ENCODE measurements around the gene TMOD2. TPM values are rescaled to one million over a fixed set of nuclear protein-coding genes. Genes with fewer than 3 reads are reported as not detected.

Gene TMOD2
- polyA plus RNA-seq, result 10 to 100 TPM in 1 of 3 donors, 1 to 10 TPM in 2; 1.2 to 28.9 (median 2.2) TPM

DNA sequence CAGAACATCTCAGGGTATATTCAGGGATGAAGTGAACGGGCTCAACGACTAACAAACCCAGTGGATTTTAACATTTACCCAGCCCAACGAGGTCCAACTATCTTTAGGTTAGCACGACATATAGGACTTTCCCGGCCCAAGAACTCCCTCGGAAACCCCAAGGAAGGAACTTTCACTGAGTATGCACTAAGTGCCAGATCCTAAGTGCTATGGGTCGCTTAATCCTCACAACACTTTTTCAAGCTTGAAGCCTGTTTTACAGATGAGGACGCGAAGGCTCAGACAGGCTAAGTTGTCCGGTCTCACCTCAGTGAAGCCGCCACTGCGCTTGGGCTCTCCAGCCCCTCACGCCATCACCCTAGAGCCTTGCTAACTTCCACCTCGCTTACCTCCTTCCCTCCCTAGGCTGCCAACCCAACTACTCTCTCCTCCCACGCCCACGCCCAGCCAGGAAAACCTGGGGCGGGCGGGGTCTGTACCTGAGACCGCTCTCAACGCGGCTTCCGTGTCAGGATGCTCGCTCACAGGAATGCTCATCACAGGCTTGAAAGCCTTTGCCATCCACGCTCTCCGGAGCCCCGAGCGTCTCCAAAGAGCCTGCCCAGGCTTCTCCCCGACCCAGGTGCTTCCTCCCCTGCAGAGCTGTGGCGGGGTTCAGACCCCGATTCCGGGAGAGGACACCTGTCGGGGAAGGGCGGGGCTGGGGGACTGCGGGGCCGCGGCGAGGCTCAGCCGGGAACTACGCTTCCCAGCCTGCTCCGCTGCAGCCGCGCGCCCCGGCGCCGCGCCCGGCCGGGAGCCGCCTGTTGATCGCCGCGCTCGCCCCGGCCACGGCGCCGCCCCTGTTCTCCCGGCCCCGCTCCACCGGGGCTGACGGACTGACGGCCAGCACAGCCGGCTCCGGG lies at the start of gene TMOD2:
TMOD2 (plus strand) TSS at position 806 of the 905 bp plus-strand sequence. CDS start 14,845 bp downstream, outside the sequence.
- 7 to 10% (median 8%) methylated on average over 65 of the region's 65 CpGs for WGBS, 3 donors
- no peak within 1 kb of the TSS for H3K27ac ChIP-seq (ENCODE audit: low read depth, low read length)

DNA sequence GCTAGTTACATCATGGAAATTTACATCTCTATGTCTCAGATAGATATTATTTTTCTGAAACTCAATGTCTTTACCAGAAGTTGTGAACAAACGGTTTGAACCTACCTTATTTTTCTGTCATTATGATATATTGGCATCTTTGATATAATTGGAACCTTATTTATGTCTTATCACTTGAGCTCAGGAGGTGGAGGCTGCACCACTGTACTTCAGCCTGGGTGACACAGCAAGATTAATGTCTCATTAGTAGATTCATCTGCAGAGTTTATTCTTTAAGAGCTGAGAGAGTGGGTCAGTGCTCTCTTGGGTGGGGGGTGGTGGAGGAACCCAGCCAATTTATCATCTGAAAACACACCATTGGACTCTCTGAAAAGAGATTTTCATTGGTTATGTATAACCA lies 48.7 kb upstream of the TMOD2 start:
- 53 to 68% (median 56%) methylated on average over 1 of the region's 1 CpG for WGBS, 3 donors
- H3K27ac ChIP-seq (ENCODE audit: low read depth, low read length), result no peak overlapping the region

DNA sequence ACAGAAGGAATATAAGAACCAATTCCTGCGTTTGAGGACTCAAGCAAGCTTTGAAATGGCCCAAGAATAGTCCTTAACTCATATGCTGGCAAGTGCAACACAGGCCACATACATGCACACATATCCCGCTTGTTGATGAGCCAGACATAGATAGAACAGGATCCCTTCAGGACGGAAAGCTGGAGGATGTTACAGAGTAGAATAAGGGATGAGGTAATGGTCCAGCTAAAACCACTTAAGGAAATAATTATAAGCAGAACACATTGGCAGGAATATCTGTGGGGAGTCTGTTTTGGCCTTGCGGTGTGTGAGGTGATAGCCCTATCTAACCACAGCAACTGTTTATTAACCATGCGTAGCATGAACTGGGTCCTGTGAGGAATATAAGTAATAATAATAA lies 45.1 kb upstream of the TMOD2 start:
- WGBS, 3 donors, result 55 to 73% (median 64%) methylated on average over 5 of the region's 5 CpGs
- H3K27ac ChIP-seq (ENCODE audit: low read depth, low read length), result no peak overlapping the region

DNA sequence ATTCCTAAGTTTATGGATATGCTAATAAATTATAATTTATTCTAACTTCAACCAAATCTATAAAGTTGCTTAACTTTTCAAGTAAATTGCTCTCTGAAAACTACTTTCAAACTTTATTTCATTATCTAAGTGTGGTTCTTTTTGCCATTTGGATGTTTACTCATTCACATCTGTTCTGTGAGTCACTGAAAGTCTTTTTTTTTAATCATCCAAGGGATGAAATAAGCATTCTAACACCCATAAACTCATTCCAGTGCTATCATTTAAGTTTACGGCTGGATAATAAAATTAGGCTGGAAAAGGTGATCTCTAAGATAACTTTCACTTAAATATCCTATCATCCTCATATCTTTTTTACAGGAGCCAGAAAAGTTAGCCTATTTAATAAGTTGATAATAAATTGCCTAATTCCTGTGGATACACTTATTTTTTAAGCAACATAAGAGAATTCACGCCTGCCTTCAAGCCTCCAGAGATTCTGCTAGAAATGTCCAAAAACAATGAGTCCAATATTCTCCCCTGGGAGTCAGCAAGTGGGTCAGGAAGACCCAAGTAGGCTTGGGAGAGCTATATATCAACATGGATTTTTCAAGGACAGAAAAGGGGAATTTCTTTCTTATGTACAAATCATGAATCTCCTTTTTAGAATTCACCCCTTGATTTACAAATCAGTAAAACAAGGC lies 44.3 kb upstream of the TMOD2 start:
- H3K27ac ChIP-seq (ENCODE audit: low read depth, low read length), result no peak overlapping the region
- WGBS, 3 donors, result 64 to 69% (median 65%) methylated on average over 2 of the region's 2 CpGs

DNA sequence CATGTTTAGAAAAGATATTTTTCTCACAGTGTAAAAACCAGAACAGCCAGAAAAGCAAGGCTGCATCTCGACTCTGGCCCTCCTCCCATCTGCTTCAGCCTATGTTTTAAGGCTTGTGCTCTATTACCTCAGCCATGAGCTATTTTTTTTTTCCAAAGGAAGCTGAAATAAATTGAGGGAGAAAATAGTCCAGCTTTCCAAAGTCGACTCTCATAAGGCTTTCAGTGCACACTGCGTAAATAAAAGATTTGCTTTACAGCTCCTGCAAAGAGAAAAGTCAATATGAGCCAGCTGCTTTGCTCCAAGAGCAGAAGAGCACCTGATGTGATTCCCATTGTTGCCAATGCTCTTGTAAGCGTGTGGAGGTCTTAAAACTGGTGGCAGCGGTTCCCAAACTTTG lies 43.4 kb upstream of the TMOD2 start:
- H3K27ac ChIP-seq (ENCODE audit: low read depth, low read length), result no peak overlapping the region
- WGBS, 3 donors, result 16 to 61% (median 48%) methylated on average over 5 of the region's 5 CpGs

DNA sequence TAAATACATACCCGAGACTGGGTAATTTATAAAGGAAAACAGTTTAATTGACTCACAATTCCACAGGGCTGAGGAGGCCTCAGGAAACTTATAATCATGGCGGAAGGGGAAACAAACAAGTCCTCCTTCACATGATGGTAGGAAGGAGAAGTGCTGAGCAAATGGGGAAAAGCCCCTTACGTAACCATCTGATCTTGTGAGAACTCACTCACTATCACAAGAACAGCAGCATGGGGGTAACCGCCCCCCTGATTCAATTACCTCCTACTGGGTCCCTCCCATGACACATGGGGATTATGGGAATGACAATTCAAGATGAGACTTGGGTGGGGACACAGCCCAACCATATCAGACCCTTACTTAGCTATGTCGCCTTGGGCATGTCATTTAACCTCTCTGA lies 42.4 kb upstream of the TMOD2 start:
- 74 to 91% (median 89%) methylated on average over 5 of the region's 5 CpGs for WGBS, 3 donors
- H3K27ac ChIP-seq (ENCODE audit: low read depth, low read length), result no peak overlapping the region

DNA sequence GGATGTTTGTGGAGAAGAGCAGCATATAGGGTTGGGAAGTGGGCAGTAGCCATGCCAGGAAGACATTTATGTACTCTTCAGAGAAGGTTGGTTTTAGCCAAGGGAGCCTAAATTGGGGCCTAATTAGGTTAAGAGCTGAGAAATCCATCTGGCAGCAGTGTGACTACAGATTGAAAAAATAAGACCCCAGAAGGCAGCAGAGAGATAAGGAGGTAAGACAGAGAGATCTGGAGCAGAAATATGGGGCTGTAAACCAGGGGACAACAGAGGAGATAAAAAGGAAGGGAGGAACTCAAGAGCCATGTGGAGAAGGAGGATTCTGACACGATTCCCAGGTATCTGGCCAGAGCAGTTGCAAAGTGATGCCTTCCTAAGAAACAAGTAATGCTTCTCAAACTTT lies 37.2 kb upstream of the TMOD2 start:
- WGBS, 3 donors, result 79 to 96% (median 89%) methylated on average over 1 of the region's 1 CpG

DNA sequence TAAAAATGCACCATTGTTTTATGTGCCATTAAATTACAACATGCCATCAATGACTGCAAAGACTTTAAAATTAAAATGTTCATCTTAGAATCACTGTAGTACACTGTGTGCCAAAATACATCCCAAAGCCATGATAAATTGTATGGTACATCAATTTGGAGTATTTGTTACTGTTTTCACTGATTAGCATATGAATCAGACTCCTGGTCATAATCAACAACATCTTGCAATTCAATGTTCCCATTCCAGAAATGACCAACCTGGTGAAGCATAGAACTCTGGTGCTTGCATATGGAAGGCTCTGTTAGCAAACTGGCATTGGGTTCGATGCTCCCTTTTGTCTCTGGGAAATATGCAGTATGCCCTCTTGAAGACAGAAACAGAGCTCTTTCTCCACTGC lies 36.5 kb upstream of the TMOD2 start:
- H3K27ac ChIP-seq (ENCODE audit: low read depth, low read length), result no peak overlapping the region
- 89 to 90% (median 90%) methylated on average over 1 of the region's 1 CpG for WGBS, 3 donors

More for the DNA sequence above, 37.2 kb upstream of the TMOD2 start:
- H3K27ac ChIP-seq (ENCODE audit: low read depth, low read length), result no peak overlapping the region

DNA sequence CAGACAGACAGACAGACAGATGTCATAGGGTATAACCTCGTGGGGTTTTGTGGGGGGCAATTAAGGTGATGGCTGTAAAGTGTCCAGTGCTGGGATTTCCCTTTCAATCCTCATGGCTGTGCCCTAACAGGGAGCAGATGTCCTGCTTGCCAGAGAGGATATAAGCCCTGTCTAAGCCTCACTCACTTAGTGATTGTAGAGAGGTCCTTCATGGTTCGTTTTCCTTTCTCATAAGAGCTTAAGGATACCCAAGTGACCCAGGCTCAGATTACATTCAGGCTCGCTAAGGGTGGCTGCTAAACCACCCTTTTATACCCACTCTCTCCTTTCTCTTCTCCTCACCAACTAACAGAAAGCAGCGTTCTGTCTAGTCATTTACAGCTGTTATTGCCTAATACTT lies 33.2 kb upstream of the TMOD2 start:
- H3K27ac ChIP-seq (ENCODE audit: low read depth, low read length), result no peak overlapping the region
- 40 to 65% (median 60%) methylated on average over 4 of the region's 4 CpGs for WGBS, 3 donors

DNA sequence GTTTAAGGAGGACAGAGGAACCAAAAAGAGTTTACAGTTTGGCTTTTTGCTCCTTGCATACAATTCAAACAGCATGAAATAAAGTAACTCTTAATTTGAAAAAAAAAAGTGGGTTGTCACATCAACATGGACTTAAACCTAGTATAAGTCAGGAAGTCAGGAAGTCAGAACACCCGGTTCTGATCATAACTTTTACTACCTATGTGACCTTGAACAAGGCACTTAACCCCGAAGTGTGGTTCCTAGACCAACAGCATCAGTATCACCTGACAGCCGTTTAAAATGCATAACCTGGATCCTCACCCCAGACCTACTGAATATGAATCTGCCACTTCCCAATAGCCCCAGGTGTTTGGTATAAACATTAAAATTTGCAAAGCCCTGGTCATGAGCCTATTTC lies 32.7 kb upstream of the TMOD2 start:
- WGBS, 3 donors, result 40 to 73% (median 69%) methylated on average over 3 of the region's 3 CpGs
- no peak overlapping the region for H3K27ac ChIP-seq (ENCODE audit: low read depth, low read length)

DNA sequence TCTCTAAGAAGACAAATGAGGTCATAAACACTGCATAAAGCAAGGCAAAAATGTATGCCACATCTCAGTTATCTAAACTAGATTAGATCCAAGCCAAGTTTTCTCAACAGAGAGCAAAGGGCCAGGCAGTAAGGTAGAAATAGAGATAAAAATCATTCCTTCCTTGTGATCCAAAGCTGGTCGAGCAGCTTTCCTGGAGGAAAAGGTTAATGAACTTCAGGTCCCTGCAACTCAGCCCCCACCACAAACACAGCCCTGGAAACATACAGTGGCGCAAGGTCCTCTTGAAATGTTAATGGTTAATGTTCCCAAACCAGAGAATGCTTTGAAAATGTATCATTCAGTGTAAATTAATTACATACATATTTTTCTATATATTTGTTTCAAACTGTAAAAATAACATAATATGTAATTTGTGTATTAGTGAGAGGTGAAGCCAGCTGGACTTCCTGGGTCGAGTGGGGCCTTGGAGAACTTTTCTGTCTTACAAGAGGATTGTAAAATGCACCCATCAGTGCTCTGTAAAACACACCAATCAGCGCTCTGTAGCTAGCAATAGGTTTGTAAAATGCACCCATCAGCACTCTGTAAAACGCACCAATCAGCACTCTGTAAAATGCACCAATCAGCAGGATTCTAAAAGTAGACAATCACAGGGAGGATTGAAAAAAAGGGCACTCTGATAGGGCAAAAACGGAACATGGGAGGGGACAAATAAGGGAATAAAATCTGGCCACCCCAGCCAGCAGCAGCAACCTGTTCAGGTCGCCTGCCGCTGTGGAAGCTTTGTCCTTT lies 31.0 kb upstream of the TMOD2 start:
- WGBS, 3 donors, result 78 to 91% (median 80%) methylated on average over 8 of the region's 8 CpGs
- no peak overlapping the region for H3K27ac ChIP-seq (ENCODE audit: low read depth, low read length)

DNA sequence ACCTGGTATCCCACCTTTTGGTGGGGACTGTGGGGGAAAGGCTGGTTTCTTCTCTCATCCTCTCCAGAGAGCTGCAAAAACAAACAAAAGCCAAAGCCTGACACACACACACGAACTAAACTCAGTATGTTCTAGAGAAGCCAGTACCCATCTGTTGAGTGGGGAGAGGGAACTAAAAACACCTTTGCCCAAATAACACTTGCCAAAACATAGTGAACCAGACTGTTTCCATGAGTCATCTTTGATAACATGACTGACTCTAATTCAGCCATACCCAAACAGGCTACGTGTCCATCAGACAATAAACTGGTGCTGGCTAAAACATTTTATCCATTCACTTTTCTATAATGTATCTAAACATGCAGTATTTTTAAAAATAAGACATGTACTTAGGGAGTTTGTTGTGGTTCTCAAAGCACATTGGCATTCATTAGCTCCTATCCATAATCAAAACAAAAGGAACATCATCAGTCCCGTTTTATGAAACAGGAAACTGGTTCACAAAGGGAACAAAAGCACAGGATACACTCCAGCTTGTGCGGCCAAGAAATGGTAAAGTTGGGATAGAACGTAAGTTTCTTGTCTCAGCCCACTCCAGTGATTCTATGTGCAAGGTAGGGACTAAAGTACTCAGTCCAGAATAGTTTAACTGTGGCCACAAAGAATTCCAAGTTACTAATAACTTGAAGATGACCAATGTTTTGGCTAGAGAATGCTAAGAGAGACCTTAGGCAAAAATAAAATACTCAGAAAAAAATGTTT lies 30.0 kb upstream of the TMOD2 start:
- 69 to 80% (median 69%) methylated on average over 5 of the region's 5 CpGs for WGBS, 3 donors

DNA sequence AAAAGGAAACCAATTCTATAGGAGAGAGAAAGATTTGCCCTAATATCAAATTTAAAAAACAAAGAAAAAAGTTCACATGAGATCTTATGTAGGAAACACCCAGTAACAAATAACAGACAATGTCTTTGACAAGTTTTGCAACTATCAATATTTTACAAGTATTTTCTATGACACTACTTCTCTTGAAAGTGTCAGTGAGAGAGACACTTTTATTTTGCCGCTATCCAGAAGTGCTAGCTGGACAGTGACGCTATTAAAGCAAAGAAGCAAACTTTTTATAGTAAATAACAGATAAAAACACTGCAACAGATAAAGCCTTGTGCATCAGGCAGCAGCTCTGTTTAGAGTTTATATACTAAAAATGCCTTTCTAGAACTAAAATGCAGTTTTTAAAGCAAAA lies 27.2 kb upstream of the TMOD2 start:
- 80 to 84% (median 83%) methylated on average over 2 of the region's 2 CpGs for WGBS, 3 donors
- no peak overlapping the region for H3K27ac ChIP-seq (ENCODE audit: low read depth, low read length)

More for the DNA sequence above, 30.0 kb upstream of the TMOD2 start:
- no peak overlapping the region for H3K27ac ChIP-seq (ENCODE audit: low read depth, low read length)

DNA sequence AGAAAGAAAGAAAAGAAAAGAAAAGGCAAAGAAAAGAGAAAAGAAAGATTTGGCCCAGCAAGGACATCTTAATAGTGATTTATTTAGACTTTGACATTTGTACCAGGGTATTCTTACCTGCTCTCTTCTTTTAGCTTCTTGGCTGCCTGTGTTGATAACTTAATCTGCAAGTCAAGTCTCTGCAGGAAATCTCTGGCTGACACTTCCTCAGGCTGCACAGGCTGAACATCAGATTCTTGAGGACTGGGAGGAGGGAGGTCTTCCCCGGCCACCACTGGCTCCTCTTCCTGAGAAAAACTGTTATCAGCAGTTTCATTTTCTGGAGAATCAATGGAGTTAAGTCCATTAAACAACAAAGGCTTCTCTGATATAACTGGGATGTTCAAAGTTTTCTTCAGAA lies 26.7 kb upstream of the TMOD2 start:
- 15 to 83% (median 17%) methylated on average over 1 of the region's 1 CpG for WGBS, 3 donors
- H3K27ac ChIP-seq (ENCODE audit: low read depth, low read length), result no peak overlapping the region

DNA sequence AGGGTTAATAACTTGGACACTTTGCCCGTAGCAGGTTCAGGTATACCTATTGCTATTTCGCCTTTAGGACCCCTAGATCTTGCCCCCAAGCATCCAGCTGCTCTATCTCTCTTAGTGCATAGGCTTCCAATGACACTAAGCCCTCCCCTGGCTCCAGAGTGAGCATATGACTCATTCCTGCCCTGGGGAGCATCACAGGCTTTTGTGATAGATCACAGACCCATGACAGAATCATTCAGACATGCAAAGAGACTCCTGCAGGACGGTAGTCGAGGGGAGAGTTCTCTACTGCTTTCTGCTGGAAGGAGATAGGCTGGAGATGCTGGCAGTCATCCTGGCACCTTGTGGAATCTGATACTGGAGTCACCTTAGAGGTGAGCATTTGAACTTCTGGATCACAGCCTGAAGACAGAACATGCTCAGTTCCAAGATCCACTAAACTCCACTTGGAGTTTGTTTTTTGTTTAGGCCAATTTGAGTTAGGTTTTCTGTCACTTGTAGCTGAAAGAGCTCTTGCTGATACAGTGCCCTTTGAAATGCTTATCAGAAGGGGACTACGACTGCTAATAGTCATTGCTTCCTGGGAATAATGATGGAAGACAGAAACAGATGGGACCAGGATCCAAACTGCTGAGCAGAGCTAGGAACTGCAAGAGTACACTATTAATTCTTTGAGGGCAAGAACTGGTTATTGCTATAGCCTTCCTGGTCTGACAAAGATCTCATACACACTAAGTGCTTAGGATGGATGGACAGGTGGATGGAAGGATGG lies 24.9 kb upstream of the TMOD2 start:
- no peak overlapping the region for H3K27ac ChIP-seq (ENCODE audit: low read depth, low read length)

DNA sequence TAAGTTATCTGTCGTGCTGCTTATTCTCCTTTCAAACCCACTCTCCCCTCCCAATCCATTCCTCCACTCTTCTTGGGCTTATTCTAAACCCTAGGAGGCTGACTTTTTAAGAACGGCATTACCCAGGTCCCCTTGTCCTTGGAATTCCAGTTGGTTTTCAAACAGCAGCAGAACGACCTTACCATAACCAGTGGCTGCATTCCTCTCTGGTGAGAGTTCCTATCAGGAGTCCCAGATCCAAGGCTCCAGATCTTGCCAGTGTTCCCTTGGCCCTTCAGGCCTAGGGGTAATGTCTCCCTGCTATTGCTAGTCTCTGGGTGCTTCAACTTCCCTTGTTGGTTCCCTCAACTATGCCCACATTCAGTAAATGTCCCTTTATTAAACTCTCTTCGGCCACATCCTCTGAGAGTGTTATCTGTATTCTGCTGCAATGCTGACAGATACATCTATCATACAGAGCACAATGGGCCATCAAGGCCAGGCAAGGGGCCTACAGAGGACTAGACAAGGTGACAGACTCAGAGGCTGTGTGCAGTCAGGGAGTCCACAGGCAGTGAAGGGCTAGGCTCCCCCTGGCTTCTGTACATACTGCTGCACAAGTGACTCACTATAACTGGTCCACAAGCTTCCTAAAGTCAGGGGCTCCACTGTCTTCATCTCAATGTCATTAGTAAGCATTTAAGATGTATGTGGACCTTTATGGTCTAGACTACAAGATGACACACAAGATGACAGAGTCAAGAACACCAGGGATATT lies 24.1 kb upstream of the TMOD2 start:
- 70 to 90% (median 86%) methylated on average over 4 of the region's 4 CpGs for WGBS, 3 donors
- H3K27ac ChIP-seq (ENCODE audit: low read depth, low read length), result no peak overlapping the region

More for the DNA sequence above, 24.9 kb upstream of the TMOD2 start:
- WGBS, 3 donors, result 19 to 49% (median 38%) methylated on average over 5 of the region's 5 CpGs

Measured in adipose tissue (tissue), 3 donors.